VCaP (cell line): ENCODE results near the gene PLA2G2C.

Experiments
- H3K27ac ChIP-seq: fragments of 450-650 bp; 2 replicates; pipeline ENCODE4 v1.5.1; 2017
- TF ChIP-seq, protein P1 (sequence below): fragments of 450-650 bp; conservative IDR thresholded peaks from 2 replicates; pipeline ENCODE4 v1.5.1; 2017; ENCODE audit warnings: mild to moderate bottlenecking, moderate library complexity

PLA2G2C gene

GRCh38 chr1:20212685-20213331 lies 26.5 kb upstream of the PLA2G2C start:
- TF ChIP-seq, protein P1, sequence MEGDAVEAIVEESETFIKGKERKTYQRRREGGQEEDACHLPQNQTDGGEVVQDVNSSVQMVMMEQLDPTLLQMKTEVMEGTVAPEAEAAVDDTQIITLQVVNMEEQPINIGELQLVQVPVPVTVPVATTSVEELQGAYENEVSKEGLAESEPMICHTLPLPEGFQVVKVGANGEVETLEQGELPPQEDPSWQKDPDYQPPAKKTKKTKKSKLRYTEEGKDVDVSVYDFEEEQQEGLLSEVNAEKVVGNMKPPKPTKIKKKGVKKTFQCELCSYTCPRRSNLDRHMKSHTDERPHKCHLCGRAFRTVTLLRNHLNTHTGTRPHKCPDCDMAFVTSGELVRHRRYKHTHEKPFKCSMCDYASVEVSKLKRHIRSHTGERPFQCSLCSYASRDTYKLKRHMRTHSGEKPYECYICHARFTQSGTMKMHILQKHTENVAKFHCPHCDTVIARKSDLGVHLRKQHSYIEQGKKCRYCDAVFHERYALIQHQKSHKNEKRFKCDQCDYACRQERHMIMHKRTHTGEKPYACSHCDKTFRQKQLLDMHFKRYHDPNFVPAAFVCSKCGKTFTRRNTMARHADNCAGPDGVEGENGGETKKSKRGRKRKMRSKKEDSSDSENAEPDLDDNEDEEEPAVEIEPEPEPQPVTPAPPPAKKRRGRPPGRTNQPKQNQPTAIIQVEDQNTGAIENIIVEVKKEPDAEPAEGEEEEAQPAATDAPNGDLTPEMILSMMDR = peak; percentile 93
- peak overlapping the region; percentile 96 for H3K27ac ChIP-seq

GRCh38 chr1:20212085-20212684 lies 25.9 kb upstream of the PLA2G2C start:
- peak overlapping the region; percentile 96 for H3K27ac ChIP-seq
- TF ChIP-seq, protein P1 = no peak

GRCh38 chr1:20211511-20211931 lies 25.2 kb upstream of the PLA2G2C start:
- TF ChIP-seq, protein P1 = no peak
- H3K27ac ChIP-seq = peak overlapping the region; percentile 96

DNA sequence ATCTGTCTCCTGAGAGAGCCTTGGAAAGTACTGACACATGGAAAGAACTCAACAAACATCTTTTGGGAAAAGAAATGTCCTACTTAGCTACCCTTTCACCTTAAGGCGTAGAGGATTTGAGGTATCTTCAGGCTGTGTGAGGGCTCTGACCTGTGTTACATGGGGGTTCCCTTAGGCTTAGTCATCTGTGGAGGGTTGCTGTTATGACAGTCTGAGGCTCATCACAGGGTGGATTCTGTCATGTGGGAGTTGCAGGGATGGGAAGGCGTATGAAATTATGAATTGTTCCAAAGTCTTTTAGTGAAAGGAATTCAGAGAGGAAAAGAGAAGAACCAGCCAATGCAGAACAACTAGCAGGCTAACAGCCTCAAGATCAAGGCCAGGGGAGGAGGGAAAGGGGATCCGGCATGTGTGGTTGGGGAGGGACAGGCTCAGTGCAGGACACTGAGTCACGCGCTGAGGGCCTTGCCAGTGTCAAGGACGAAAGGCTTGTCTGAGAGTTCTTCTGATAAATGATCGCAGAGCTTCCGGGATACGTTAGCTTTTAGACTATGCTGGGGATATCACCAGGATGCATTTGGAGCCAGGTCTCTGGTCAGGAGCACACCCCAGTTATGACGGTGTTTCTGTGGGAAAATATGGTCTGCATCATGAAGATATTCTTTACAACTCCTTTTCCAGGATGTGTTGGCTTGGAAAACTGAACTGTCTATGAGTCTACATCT lies 24.6 kb upstream of the PLA2G2C start:
- TF ChIP-seq, protein P1 = no peak
- peak overlapping the region; percentile 96; the same call in 1 of the 2 replicates for H3K27ac ChIP-seq

- TF ChIP-seq, protein P1 = no peak
- no peak overlapping the region for H3K27ac ChIP-seq
Observed at GRCh38 chr1:20209471-20209870, 23.2 kb upstream of the PLA2G2C start.

DNA sequence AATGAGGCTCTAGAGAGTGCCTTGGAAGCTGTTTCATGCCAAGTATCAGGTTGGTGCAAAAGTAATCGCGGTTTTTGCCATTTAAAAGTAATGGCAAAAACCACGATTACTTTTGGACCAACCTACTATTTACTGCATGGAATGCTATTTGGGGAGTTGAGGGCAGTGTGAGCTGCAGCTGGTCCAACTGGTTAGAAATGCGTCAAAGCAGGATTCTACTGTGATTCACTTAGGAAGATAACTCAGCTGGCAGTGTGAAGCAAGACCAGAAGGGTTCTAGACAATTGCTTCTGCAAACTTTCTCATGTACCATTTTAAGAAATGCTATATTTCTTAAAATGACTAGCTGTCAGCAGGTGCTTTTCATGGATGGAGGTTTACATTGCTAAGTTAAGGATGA lies 21.2 kb upstream of the PLA2G2C start:
- no peak overlapping the region for H3K27ac ChIP-seq
- TF ChIP-seq, protein P1 = no peak

GRCh38 chr1:20202166-20202565 lies 15.8 kb upstream of the PLA2G2C start:
- TF ChIP-seq, protein P1 = no peak
- H3K27ac ChIP-seq = no peak overlapping the region
